DND-41 (cell line): ENCODE data around the gene TDRD6.

Source experiments
- CTCF ChIP-seq: IDR thresholded peaks from 2 replicates; pipeline ENCODE4 v1.5.1; 2012; ENCODE audit warnings: borderline replicate concordance, low read length, moderate library complexity, mild to moderate bottlenecking; ENCODE audit not compliant: poor library complexity, severe bottlenecking; ENCODE audit errors: extremely low read depth
- EZH2 ChIP-seq: IDR thresholded peaks from 3 replicates; pipeline ENCODE4 v1.6.1; 2012; ENCODE audit warnings: borderline replicate concordance, low read depth, mild to moderate bottlenecking, moderate library complexity, low read length, inconsistent platforms; ENCODE audit not compliant: severe bottlenecking

DNA sequence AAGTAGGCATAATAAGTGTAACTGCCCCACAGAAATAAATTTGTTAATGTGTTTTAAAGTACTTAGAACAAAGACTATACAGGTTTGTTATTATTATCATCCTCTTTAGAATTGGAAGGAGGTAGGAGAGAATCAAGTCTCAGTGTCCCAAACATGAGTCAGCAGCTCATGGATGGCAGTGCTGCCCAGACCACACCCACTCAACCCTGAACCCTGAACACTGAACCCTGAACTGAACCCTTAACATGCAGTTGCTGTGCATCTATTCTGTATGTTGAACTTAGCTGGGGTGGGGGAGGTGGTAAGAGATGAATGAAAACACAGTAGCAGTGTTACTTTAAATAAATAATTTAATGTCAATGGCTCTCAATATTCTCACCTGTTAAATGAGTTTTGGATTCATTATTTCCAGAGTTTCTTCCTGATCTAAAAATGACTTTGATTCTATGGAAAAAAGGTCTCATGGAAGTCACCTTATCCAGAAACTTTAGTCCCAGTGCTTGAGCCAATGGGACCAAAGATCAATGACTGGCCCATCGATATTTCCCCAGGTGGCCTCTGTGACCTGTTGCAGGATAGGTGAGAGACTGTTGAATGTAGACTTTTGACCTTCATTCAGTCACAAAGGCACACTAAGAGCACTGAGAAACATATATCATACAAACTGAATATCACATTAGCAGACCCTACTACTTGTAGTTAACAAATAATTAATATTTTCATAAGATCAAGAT, 55.9 kb downstream of the TDRD6 start:
- no peak for TF ChIP-seq CTCF
- no peak for TF ChIP-seq EZH2
